Measurements from ENCODE around the gene PCDHGA5.
"Not testable (repeated sequence)": the region's sequence is repeated elsewhere in the genome, so short reads cannot be mapped to it uniquely, and the experiment has no call there.

Gene PCDHGA5

GRCh38 chr5:141354900-141355469, 9.0 kb upstream of the PCDHGA5 start, which contains the start of gene PCDHGA4:
PCDHGA4 (plus strand) TSS chr5:141355021; CDS start chr5:141355108, 87 bp downstream.
- no peak for DNase-seq

GRCh38 chr5:141355641-141356040, 8.3 kb upstream of the PCDHGA5 start:
- DNase-seq: no peak

GRCh38 chr5:141356133-141356532, 7.8 kb upstream of the PCDHGA5 start:
- DNase-seq: no peak

- DNase-seq: no peak
Observed at GRCh38 chr5:141356950-141357349, 7.0 kb upstream of the PCDHGA5 start.

- DNase-seq: no peak
Observed at GRCh38 chr5:141359790-141360426, 4.1 kb upstream of the PCDHGA5 start, which contains the start of gene PCDHGB2. PCDHGB2 (plus strand) TSS chr5:141359994; CDS start chr5:141360136, 142 bp downstream.

- no peak for DNase-seq
Observed at GRCh38 chr5:141360685-141361084, 3.3 kb upstream of the PCDHGA5 start.

- no peak for DNase-seq
Observed at GRCh38 chr5:141362719-141363118, 1.2 kb upstream of the PCDHGA5 start.

GRCh38 chr5:141366016-141366896, 2.3 kb downstream of the PCDHGA5 start:
- DNase-seq: no peak

- no peak for DNase-seq
Observed at GRCh38 chr5:141369994-141370848, 6.3 kb downstream of the PCDHGA5 start, which contains the start of gene PCDHGB3. PCDHGB3 (plus strand) TSS chr5:141370242; CDS start chr5:141370395, 153 bp downstream.

GRCh38 chr5:141371572-141372475, 7.9 kb downstream of the PCDHGA5 start:
- DNase-seq: no peak

GRCh38 chr5:141373673-141374317, 9.8 kb downstream of the PCDHGA5 start, which contains the start of gene PCDHGA6:
PCDHGA6 (plus strand) TSS chr5:141373891; CDS start chr5:141374084, 193 bp downstream.
- DNase-seq: no peak

GRCh38 chr5:141374627-141375026, 10.7 kb downstream of the PCDHGA5 start:
- DNase-seq: no peak

- not testable (repeated sequence) for DNase-seq
Observed at GRCh38 chr5:141375444-141376155, 11.6 kb downstream of the PCDHGA5 start.

- no peak for DNase-seq
Observed at GRCh38 chr5:141382469-141383294, 18.7 kb downstream of the PCDHGA5 start, which contains the start of gene PCDHGA7. PCDHGA7 (plus strand) TSS chr5:141382742; CDS start chr5:141382900, 158 bp downstream.

- no peak for DNase-seq
Observed at GRCh38 chr5:141383345-141383744, 19.4 kb downstream of the PCDHGA5 start.

GRCh38 chr5:141384471-141385267, 20.7 kb downstream of the PCDHGA5 start:
- DNase-seq: no peak

- not testable (repeated sequence) for DNase-seq
Observed at GRCh38 chr5:141387557-141388311, 23.8 kb downstream of the PCDHGA5 start, which contains the start of gene PCDHGB4. PCDHGB4 (plus strand) TSS chr5:141387698; CDS start chr5:141387885, 187 bp downstream.

Data from NCI-H1930 (cell line).